Fibroblast of lung (primary cell): Measurements from ENCODE around the gene HPRT1. TPM values are rescaled to one million over a fixed set of nuclear protein-coding genes. Genes with fewer than 3 reads are reported as not detected.
A peak's percentile ranks its signal among the peaks of the same experiment; 100 is the strongest.

Source experiments
- DNase-seq, 2 donors: peaks; one replicate each; pipeline versions ENCODE4 v3.0.0 to v3.0.0-alpha.2; 2010; ENCODE audit warnings: low read depth in 2 of 2
- H2AFZ ChIP-seq: 2 replicates; pipeline ENCODE4 v1.5.1; 2012; ENCODE audit warnings: low read length, control low read depth, inconsistent platforms
- H3K27ac ChIP-seq: 2 replicates; pipeline ENCODE4 v1.5.1; 2011; ENCODE audit warnings: low read length, control low read depth; ENCODE audit not compliant: insufficient read depth
- H3K27me3 ChIP-seq: 2 replicates; pipeline ENCODE4 v1.5.1; 2011; ENCODE audit warnings: mild to moderate bottlenecking, low read length; ENCODE audit not compliant: control insufficient read depth, insufficient read depth
- H3K36me3 ChIP-seq: 2 replicates; pipeline ENCODE4 v1.5.1; 2011; ENCODE audit warnings: low read length; ENCODE audit not compliant: control insufficient read depth, insufficient read depth
- H3K4me1 ChIP-seq: 2 replicates; pipeline ENCODE4 v1.5.1; 2011; ENCODE audit warnings: low read length; ENCODE audit not compliant: control insufficient read depth, insufficient read depth; ENCODE audit errors: extremely low read depth
- H3K4me2 ChIP-seq: 2 replicates; pipeline ENCODE4 v1.5.1; 2011; ENCODE audit warnings: low read length, control low read depth; ENCODE audit not compliant: insufficient read depth; ENCODE audit errors: extremely low read depth
- H3K4me3 ChIP-seq, 4 experiments: fragments of 200-600 bp in 1 of 4; sonication (generic) in 1 of 4; replicated peaks in 1 of 4; 2 replicates each; pipeline ENCODE4 v1.5.1; 2011 to 2016; ENCODE audit warnings: low read length in 4 of 4, low read depth in 3 of 4, mild to moderate bottlenecking in 3 of 4, control low read depth in 2 of 4, inconsistent platforms in 1 of 4, mixed read lengths in 1 of 4; ENCODE audit not compliant: insufficient read depth in 1 of 4; ENCODE audit errors: control extremely low read depth in 1 of 4
- H3K79me2 ChIP-seq: 2 replicates; pipeline ENCODE4 v1.5.1; 2012; ENCODE audit warnings: mild to moderate bottlenecking, low read length, inconsistent platforms; ENCODE audit not compliant: control insufficient read depth, insufficient read depth
- H3K9ac ChIP-seq: 2 replicates; pipeline ENCODE4 v1.5.1; 2011; ENCODE audit warnings: mild to moderate bottlenecking, low read length, control low read depth; ENCODE audit not compliant: insufficient read depth
- H3K9me3 ChIP-seq: 2 replicates; pipeline ENCODE4 v1.5.1; 2012; ENCODE audit warnings: low read depth, low read length; ENCODE audit not compliant: control insufficient read depth, insufficient read depth
- H4K20me1 ChIP-seq: 2 replicates; pipeline ENCODE4 v1.5.1; 2011; ENCODE audit warnings: low read length; ENCODE audit not compliant: control insufficient read depth, insufficient read depth; ENCODE audit errors: extremely low read depth
- EZH2 ChIP-seq: IDR thresholded peaks from 2 replicates; pipeline ENCODE4 v1.5.1; 2012; ENCODE audit warnings: low read length, control low read depth, mild to moderate bottlenecking; ENCODE audit errors: missing control alignments
- polyA plus RNA-seq, 2 donors: library from polyadenylated mRNA; depleted of rRNA in 1 of 2; stranded (reverse) in 1 of 2; unstranded in 1 of 2; fragments of >200 nt; gene quantifications; 2 replicates each; pipeline ENCODE4 v1.2.1, GENCODE V29; 2011 to 2012; ENCODE audit warnings: missing spikeins in 1 of 2
- total RNA-seq: library from RNA; depleted of rRNA; stranded (reverse); fragments of >200 nt; gene quantifications from 2 replicates; pipeline ENCODE4 v1.2.1, GENCODE V29; 2014
- TF ChIP-seq, protein P1 (sequence below), 2 donors: IDR thresholded peaks in 1 of 2; conservative IDR thresholded peaks in 1 of 2; 1 replicate in 1 of 2; 2 replicates in 1 of 2; pipeline ENCODE4 v1.5.1; 2011 to 2012; ENCODE audit warnings: low read length in 2 of 2, control low read depth in 1 of 2, inconsistent platforms in 1 of 2, low read depth in 1 of 2, mild to moderate bottlenecking in 1 of 2

Gene HPRT1
- total and polyA plus RNA-seq, 2 donors (not counting 1 experiment from before 2014, with no cell fraction given): 23.0 to 51.8 TPM

DNA sequence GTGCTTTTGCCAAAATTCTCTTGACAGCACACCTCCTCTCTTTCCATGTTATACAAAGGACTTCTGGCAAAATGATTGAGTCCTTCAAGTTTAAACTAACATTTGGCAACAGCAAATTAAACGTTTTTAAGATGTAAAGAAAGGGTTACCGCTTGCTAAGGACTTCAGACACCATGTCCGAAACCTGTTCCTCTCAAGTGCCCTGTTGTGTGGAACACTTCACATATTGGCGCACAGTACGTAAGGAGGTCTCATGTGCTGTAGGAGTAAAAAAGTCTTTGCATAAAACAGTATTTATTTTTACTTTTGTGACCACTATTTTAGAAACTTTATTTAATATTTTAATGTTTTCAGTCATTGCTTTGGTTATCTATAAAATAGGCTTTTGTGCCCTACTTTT is 33.7 kb upstream of the HPRT1 start:
- Histone ChIP-seq H3K4me1 (no peaks in the 10 kb centered on the region), H3K27ac (no peak overlapping the region), H3K36me3 (no peaks in the 10 kb centered on the region), H3K4me2 (no peak overlapping the region), H2AFZ (no peak overlapping the region), H3K27me3 (no peaks in the 10 kb centered on the region), H3K9ac (no peak overlapping the region), H3K4me3 (no peak overlapping the region), H4K20me1 (no peaks in the 10 kb centered on the region), H3K79me2 (no peaks in the 10 kb centered on the region), H3K9me3 (no peaks in the 10 kb centered on the region)
- TF ChIP-seq, protein P1, sequence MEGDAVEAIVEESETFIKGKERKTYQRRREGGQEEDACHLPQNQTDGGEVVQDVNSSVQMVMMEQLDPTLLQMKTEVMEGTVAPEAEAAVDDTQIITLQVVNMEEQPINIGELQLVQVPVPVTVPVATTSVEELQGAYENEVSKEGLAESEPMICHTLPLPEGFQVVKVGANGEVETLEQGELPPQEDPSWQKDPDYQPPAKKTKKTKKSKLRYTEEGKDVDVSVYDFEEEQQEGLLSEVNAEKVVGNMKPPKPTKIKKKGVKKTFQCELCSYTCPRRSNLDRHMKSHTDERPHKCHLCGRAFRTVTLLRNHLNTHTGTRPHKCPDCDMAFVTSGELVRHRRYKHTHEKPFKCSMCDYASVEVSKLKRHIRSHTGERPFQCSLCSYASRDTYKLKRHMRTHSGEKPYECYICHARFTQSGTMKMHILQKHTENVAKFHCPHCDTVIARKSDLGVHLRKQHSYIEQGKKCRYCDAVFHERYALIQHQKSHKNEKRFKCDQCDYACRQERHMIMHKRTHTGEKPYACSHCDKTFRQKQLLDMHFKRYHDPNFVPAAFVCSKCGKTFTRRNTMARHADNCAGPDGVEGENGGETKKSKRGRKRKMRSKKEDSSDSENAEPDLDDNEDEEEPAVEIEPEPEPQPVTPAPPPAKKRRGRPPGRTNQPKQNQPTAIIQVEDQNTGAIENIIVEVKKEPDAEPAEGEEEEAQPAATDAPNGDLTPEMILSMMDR (conservative IDR thresholded peaks at IDR 0.05 in 1 of 2, IDR thresholded peaks at IDR 0.05 in 1 of 2; ENCODE audit: low read depth in 1 of 2, low read length in 2 of 2): no peak
- TF ChIP-seq EZH2: no peak
- DNase-seq: no peak

DNA sequence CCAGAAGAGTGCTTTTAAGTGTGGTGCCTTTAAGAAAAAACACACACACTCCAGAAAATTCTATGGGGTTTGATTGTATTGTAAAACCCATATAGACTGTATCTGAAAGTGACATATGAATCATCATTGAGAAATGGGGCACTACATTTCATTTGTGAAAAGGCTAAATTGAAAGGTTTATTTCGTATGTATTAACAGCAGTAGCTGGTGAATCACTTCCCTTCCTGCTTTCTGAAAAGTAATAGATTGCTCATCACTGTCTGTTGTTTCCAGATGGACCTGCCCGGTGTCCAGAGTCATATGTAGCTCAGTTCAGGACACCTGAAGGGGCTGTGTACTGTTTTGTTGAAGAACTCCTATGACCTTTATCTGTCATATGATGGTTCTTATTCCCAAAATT is 28.1 kb upstream of the HPRT1 start:
- H3K9ac ChIP-seq: no peak overlapping the region
- H3K36me3 ChIP-seq: no peaks in the 10 kb centered on the region
- peak; percentile 24 to 57 for DNase-seq
- H3K4me1 ChIP-seq: peaks cover 3% of the 10 kb centered on the region
- H3K4me3 ChIP-seq: no peak overlapping the region
- no peaks in the 10 kb centered on the region for H4K20me1 ChIP-seq
- H2AFZ ChIP-seq: no peak overlapping the region
- H3K27me3 ChIP-seq: no peaks in the 10 kb centered on the region
- H3K27ac ChIP-seq: no peak overlapping the region
- H3K9me3 ChIP-seq: no peaks in the 10 kb centered on the region
- no peak overlapping the region for H3K4me2 ChIP-seq
- H3K79me2 ChIP-seq: no peaks in the 10 kb centered on the region
- TF ChIP-seq EZH2: no peak
- TF ChIP-seq, protein P1 (conservative IDR thresholded peaks at IDR 0.05 in 1 of 2, IDR thresholded peaks at IDR 0.05 in 1 of 2; ENCODE audit: low read depth in 1 of 2, low read length in 2 of 2): no peak

DNA sequence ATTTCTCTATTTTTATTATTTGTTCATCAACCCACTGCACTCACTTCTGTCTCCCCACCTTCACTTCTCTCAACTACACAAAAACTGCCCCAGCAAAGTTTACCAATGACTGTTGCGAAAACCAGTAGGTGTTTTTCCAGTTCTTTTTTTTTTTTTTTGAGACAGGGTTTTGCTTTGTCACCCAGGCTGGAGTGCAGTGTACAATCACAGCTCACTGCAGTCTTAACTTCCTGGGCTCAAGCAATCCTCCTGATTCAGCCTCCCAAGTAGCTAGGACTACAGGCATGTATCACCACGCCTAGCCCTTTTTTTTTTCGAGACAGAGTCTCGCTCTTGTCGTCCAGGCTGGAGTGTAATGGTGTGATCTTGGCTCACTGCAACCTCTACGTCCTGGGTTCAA is 24.1 kb upstream of the HPRT1 start:
- Histone ChIP-seq H4K20me1 (no peaks in the 10 kb centered on the region), H3K27me3 (no peaks in the 10 kb centered on the region), H3K4me3 (no peak overlapping the region), H3K4me2 (no peak overlapping the region), H3K27ac (no peak overlapping the region), H3K9ac (no peak overlapping the region), H3K4me1 (peaks cover 3% of the 10 kb centered on the region), H3K79me2 (no peaks in the 10 kb centered on the region), H3K36me3 (no peaks in the 10 kb centered on the region), H3K9me3 (no peaks in the 10 kb centered on the region), H2AFZ (no peak overlapping the region)
- no peak for DNase-seq
- no peak for TF ChIP-seq EZH2
- TF ChIP-seq, protein P1 (conservative IDR thresholded peaks at IDR 0.05 in 1 of 2, IDR thresholded peaks at IDR 0.05 in 1 of 2; ENCODE audit: low read depth in 1 of 2, low read length in 2 of 2): no peak
